H1 (cell line): ENCODE results near the gene CLEC16A. TPM values are rescaled to one million over a fixed set of nuclear protein-coding genes. Genes with fewer than 3 reads are reported as not detected.

Source experiments
- CTCF ChIA-PET: fragments of 300-600 bp; sonication (Branson Sonifier 250); formaldehyde crosslinking; loops from one replicate; lab custom pipeline; 2021; ENCODE audit not compliant: partially characterized antibody; lab: Charles Lee
- POLR2A ChIA-PET: fragments of 300-600 bp; sonication (Branson Sonifier 250); formaldehyde crosslinking; loops from one replicate; lab custom pipeline; 2021; ENCODE audit warnings: inconsistent platforms; ENCODE audit not compliant: partially characterized antibody; lab: Charles Lee
- DNase-seq, 2 experiments: peaks; one replicate each; pipeline versions ENCODE4 v3.0.0 to v3.0.0-alpha.2; 2010 to 2022; ENCODE audit warnings: low spot score in 2 of 2, low read depth in 1 of 2, mixed read lengths in 1 of 2
- FAIRE-seq: peaks from 2 replicates; lab custom pipeline; 2011; peaks lifted over from hg19 to GRCh38; lab: Jason Lieb, UNC
- H2AFZ ChIP-seq: 2 replicates; pipeline ENCODE4 v1.8.1; 2012; ENCODE audit warnings: low read length, inconsistent platforms
- H2AK5ac ChIP-seq: 2 replicates; pipeline ENCODE4 v1.6.1; 2013; ENCODE audit warnings: low read depth, low read length
- H2BK120ac ChIP-seq: replicated peaks from 2 replicates; pipeline ENCODE3; 2013; ENCODE audit warnings: low read depth, low read length, inconsistent platforms
- H2BK12ac ChIP-seq: 2 replicates; pipeline ENCODE4 v1.6.1; 2013; ENCODE audit warnings: low read depth, low read length
- H2BK15ac ChIP-seq: 2 replicates; pipeline ENCODE4 v1.6.1; 2013; ENCODE audit warnings: low read length
- H2BK20ac ChIP-seq: 2 replicates; pipeline ENCODE4 v1.6.1; 2013; ENCODE audit warnings: low read length
- H2BK5ac ChIP-seq: 2 replicates; pipeline ENCODE4 v1.6.1; 2013; ENCODE audit warnings: low read depth, low read length
- H3K14ac ChIP-seq: 2 replicates; pipeline ENCODE4 v1.6.1; 2013; ENCODE audit warnings: inconsistent platforms; ENCODE audit not compliant: insufficient read length
- H3K18ac ChIP-seq: 2 replicates; pipeline ENCODE4 v1.6.1; 2013; ENCODE audit warnings: low read length; ENCODE audit errors: extremely low read depth
- H3K23ac ChIP-seq: 2 replicates; pipeline ENCODE4 v1.6.1; 2013; ENCODE audit warnings: inconsistent platforms; ENCODE audit not compliant: insufficient read length
- H3K23me2 ChIP-seq: 2 replicates; pipeline ENCODE4 v1.6.1; 2013; ENCODE audit warnings: low read depth, low read length
- H3K27ac ChIP-seq: 2 replicates; pipeline ENCODE4 v1.6.1; 2011; ENCODE audit warnings: low read depth, low read length, inconsistent platforms
- H3K27me3 ChIP-seq, 4 experiments: replicated peaks in 1 of 4; 1 replicate in 1 of 4; 2 replicates in 3 of 4; pipeline versions ENCODE4 v1.6.1 to v1.8.1; 2011 to 2013; ENCODE audit warnings: low read length in 3 of 4, mild to moderate bottlenecking in 3 of 4, inconsistent platforms in 2 of 4, mixed read lengths in 2 of 4, moderate library complexity in 1 of 4; ENCODE audit not compliant: control insufficient read depth in 3 of 4, insufficient read depth in 3 of 4; ENCODE audit errors: extremely low read depth in 1 of 4
- H3K36me3 ChIP-seq, 4 experiments: 2 replicates each; pipeline versions ENCODE4 v1.6.1 to v1.8.1; 2011 to 2013; ENCODE audit warnings: mild to moderate bottlenecking in 4 of 4, low read length in 3 of 4, moderate library complexity in 2 of 4, control low read depth in 1 of 4, inconsistent platforms in 1 of 4; ENCODE audit not compliant: insufficient read depth in 4 of 4, control insufficient read depth in 2 of 4
- H3K4ac ChIP-seq: replicated peaks from 2 replicates; pipeline ENCODE3; 2013; ENCODE audit warnings: low read length, low read depth, mixed read lengths, inconsistent platforms; ENCODE audit not compliant: insufficient read length
- H3K4me1 ChIP-seq, 4 experiments: replicated peaks in 1 of 4; 1 replicate in 1 of 4; 2 replicates in 3 of 4; pipeline versions ENCODE4 v1.6.1 to v1.8.1; 2011 to 2013; ENCODE audit warnings: low read length in 3 of 4, inconsistent platforms in 2 of 4, mixed read lengths in 1 of 4; ENCODE audit not compliant: insufficient read depth in 4 of 4, control insufficient read depth in 3 of 4
- H3K4me2 ChIP-seq, 2 experiments: 2 replicates each; pipeline versions ENCODE4 v1.6.1 to v1.8.1; 2011 to 2013; ENCODE audit warnings: low read depth in 2 of 2, low read length in 2 of 2, control low read depth in 1 of 2, inconsistent platforms in 1 of 2, mild to moderate bottlenecking in 1 of 2; ENCODE audit not compliant: insufficient read depth in 1 of 2
- H3K4me3 ChIP-seq, 4 experiments: fragments of 200-600, 300-600 bp in 1 of 4; sonication (generic), shearing (Covaris generic), sonication (Bioruptor Twin) in 1 of 4; 2 replicates each; pipeline versions ENCODE4 v1.5.1 to v1.8.1; 2011 to 2016; ENCODE audit warnings: low read length in 4 of 4, low read depth in 3 of 4, control low read depth in 2 of 4, inconsistent platforms in 2 of 4, mild to moderate bottlenecking in 2 of 4, mixed read lengths in 1 of 4, moderate library complexity in 1 of 4; ENCODE audit not compliant: insufficient read depth in 2 of 4; ENCODE audit errors: extremely low read depth in 1 of 4
- H3K56ac ChIP-seq: replicated peaks from 2 replicates; pipeline ENCODE3; 2013; ENCODE audit warnings: low read depth, mild to moderate bottlenecking, mixed read lengths, low read length, inconsistent platforms; ENCODE audit not compliant: insufficient read length
- H3K79me1 ChIP-seq: 2 replicates; pipeline ENCODE4 v1.6.1; 2013; ENCODE audit warnings: low read depth, low read length, control low read depth
- H3K79me2 ChIP-seq, 2 experiments: 2 replicates each; pipeline versions ENCODE4 v1.6.1 to v1.8.1; 2012 to 2013; ENCODE audit warnings: low read length in 2 of 2, mild to moderate bottlenecking in 2 of 2, inconsistent platforms in 1 of 2; ENCODE audit not compliant: insufficient read depth in 2 of 2, control insufficient read depth in 1 of 2
- H3K9ac ChIP-seq, 4 experiments: replicated peaks in 1 of 4; 1 replicate in 1 of 4; 2 replicates in 3 of 4; pipeline versions ENCODE4 v1.6.1 to v1.8.1; 2011 to 2013; ENCODE audit warnings: low read depth in 3 of 4, low read length in 3 of 4, control low read depth in 2 of 4, mild to moderate bottlenecking in 2 of 4, moderate library complexity in 2 of 4, inconsistent platforms in 1 of 4; ENCODE audit errors: extremely low read depth in 1 of 4
- H3K9me3 ChIP-seq, 2 experiments: 2 replicates each; pipeline versions ENCODE4 v1.6.1 to v1.8.1; 2012 to 2013; ENCODE audit warnings: mild to moderate bottlenecking in 2 of 2, moderate library complexity in 2 of 2, control low read depth in 1 of 2, inconsistent platforms in 1 of 2, low read depth in 1 of 2, low read length in 1 of 2, mixed read lengths in 1 of 2; ENCODE audit not compliant: insufficient read depth in 2 of 2
- H4K20me1 ChIP-seq, 2 experiments: replicated peaks in 1 of 2; 2 replicates each; pipeline versions ENCODE3 to v1.8.1; 2011 to 2013; ENCODE audit warnings: inconsistent platforms in 2 of 2, low read length in 2 of 2, mild to moderate bottlenecking in 1 of 2; ENCODE audit not compliant: insufficient read depth in 2 of 2, control insufficient read depth in 1 of 2
- H4K5ac ChIP-seq: 2 replicates; pipeline ENCODE4 v1.6.1; 2013; ENCODE audit warnings: low read length, low read depth, mixed read lengths, inconsistent platforms; ENCODE audit not compliant: insufficient read length
- H4K8ac ChIP-seq: 2 replicates; pipeline ENCODE4 v1.8.0; 2013; ENCODE audit warnings: mild to moderate bottlenecking, moderate library complexity, low read length, inconsistent platforms; ENCODE audit not compliant: insufficient read depth; ENCODE audit errors: extremely low read depth
- H4K91ac ChIP-seq: replicated peaks from 2 replicates; pipeline ENCODE3; 2013; ENCODE audit warnings: low read length, mixed read lengths, inconsistent platforms; ENCODE audit not compliant: insufficient read length
- BACH1 ChIP-seq: IDR thresholded peaks from 2 replicates; pipeline ENCODE4 v1.6.1; 2012; ENCODE audit warnings: low read length, improper control_type of control experiment
- BCL11A ChIP-seq, 2 experiments: IDR thresholded peaks; one replicate each; pipeline ENCODE4 v1.6.1; 2011; ENCODE audit warnings: low read depth in 2 of 2, low read length in 2 of 2, mild to moderate bottlenecking in 2 of 2
- CEBPB ChIP-seq: IDR thresholded peaks from 2 replicates; pipeline ENCODE4 v1.6.1; 2012; ENCODE audit warnings: low read depth, low read length
- CREB1 ChIP-seq: IDR thresholded peaks from 2 replicates; pipeline ENCODE4 v1.6.1; 2012; ENCODE audit warnings: inconsistent platforms
- GABPA ChIP-seq: IDR thresholded peaks from 2 replicates; pipeline ENCODE4 v1.6.1; 2011; ENCODE audit warnings: mild to moderate bottlenecking, low read length, moderate library complexity, borderline replicate concordance; ENCODE audit not compliant: insufficient read depth
- MAFK ChIP-seq: IDR thresholded peaks from 2 replicates; pipeline ENCODE4 v1.6.1; 2012; ENCODE audit warnings: low read depth, mild to moderate bottlenecking, improper control_type of control experiment, low read length
- NRF1 ChIP-seq: IDR thresholded peaks from 2 replicates; pipeline ENCODE4 v1.6.1; 2011; ENCODE audit warnings: mild to moderate bottlenecking, low read depth, low read length, improper control_type of control experiment
- PHF8 ChIP-seq: fragments of 200-600 bp; sonication (generic); conservative IDR thresholded peaks from 2 replicates; pipeline ENCODE4 v1.7.1; 2012; ENCODE audit warnings: low read depth, mild to moderate bottlenecking, inconsistent platforms, low read length, moderate library complexity
- RFX5 ChIP-seq: IDR thresholded peaks from 2 replicates; pipeline ENCODE4 v1.6.1; 2011; ENCODE audit warnings: low read depth, low read length, improper control_type of control experiment, borderline replicate concordance
- SIN3A ChIP-seq, 2 experiments: IDR thresholded peaks in 1 of 2; conservative IDR thresholded peaks in 1 of 2; 2 replicates each; pipeline ENCODE4 v1.6.1; 2011 to 2012; ENCODE audit warnings: low read length in 2 of 2, improper control_type of control experiment in 1 of 2, low read depth in 1 of 2, mild to moderate bottlenecking in 1 of 2
- SIX5 ChIP-seq: IDR thresholded peaks from 2 replicates; pipeline ENCODE4 v1.6.1; 2011; ENCODE audit warnings: mild to moderate bottlenecking, low read depth, low read length
- WGBS, 2 experiments: shearing (Covaris generic) in 1 of 2; methylation state at CpG; one replicate each; pipeline versions ENCODE4 v1.1.6 to v1.1.7; 2013 to 2015; ENCODE audit warnings: low lambda C conversion rate in 2 of 2, mixed read lengths in 2 of 2, inconsistent platforms in 1 of 2, low coverage in 1 of 2, missing lambda C conversion rate in 1 of 2; ENCODE audit not compliant: insufficient replicate concordance in 2 of 2, insufficient coverage in 1 of 2, insufficient read length in 1 of 2; ENCODE audit errors: extremely low coverage in 1 of 2, missing lambda C conversion rate in 1 of 2; 5-methylcytosine and 5-hydroxymethylcytosine counted together
- polyA plus RNA-seq, 7 experiments: library from polyadenylated mRNA; depleted of rRNA in 3 of 7; stranded (reverse) in 5 of 7; unstranded in 2 of 7; fragments of >200 nt in 5 of 7; fragments of 200-250 nt in 2 of 7; gene quantifications; 1 replicate in 5 of 7; 2 replicates in 1 of 7; 4 replicates in 1 of 7; pipeline versions ENCODE4 v1.2.1 to v1.2.3, GENCODE V29; 2011 to 2013; ENCODE audit warnings: missing spikeins in 2 of 7, mixed read lengths in 2 of 7
- total RNA-seq: library from RNA; stranded (reverse); fragmentation: NEBNext Ultra II Directional; extraction: Animal tissue kit (Norgen Biotek cat#: 25700); gene quantifications from 2 replicates; pipeline ENCODE4 v1.2.1, GENCODE V29; 2021
- TF ChIP-seq, protein P1 (sequence below): IDR thresholded peaks from 2 replicates; pipeline ENCODE4 v1.6.1; 2012; ENCODE audit warnings: inconsistent platforms
- TF ChIP-seq, protein P2 (sequence below): IDR thresholded peaks from 2 replicates; pipeline ENCODE4 v1.6.1; 2012; ENCODE audit warnings: inconsistent platforms

The CLEC16A gene
- total and polyA plus RNA-seq, 2 of the 8 experiments (the other 6 are each of a cell fraction or from before 2014, with no cell fraction given): 7.6 to 19.3 TPM

DNA sequence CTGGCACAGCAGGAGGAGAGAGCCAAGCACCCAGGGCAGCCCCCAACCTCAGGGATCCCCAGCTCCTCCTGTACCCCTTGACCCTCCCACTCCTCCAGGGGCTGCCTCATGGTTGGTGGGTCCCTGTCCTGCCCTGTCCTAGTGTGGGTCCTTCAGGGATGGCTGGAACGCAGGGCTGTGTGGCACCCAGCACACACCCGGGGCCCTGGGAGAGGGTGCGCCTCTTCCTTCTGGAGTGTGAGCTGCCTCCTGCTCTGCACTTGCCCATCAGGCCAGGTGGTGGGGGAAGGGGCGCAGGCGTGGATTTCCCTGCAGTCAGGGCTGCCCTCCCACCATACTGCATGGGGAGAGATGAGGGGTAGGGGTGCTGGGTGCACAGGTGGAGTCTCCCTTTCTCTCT is 269.0 kb downstream of the CLEC16A start:
- H2BK12ac ChIP-seq: peak overlapping the region; percentile 39; the same call in 1 of the 2 replicates
- H3K4me1 ChIP-seq: no peaks in the 10 kb centered on the region
- no peak overlapping the region for H3K23ac ChIP-seq
- peaks cover 2 to 9% of the 10 kb centered on the region in 2 experiments; a peak in 3 of 4 replicates for H3K9me3 ChIP-seq
- no peak overlapping the region for H3K56ac ChIP-seq
- 0 out of 2 replicates have a peak overlapping the region, but pooled peaks have one; percentile 35 for H2BK5ac ChIP-seq
- H3K36me3 ChIP-seq: no peaks in the 10 kb centered on the region
- peak overlapping the region; percentile 18; the same call in 1 of the 2 replicates for H4K8ac ChIP-seq
- 92% methylated on average over 5 of the region's 5 CpGs; no CpG with 5 or more reads in 1 of the 2 experiments for WGBS, 2 experiments
- no peaks in the 10 kb centered on the region for H3K79me2 ChIP-seq
- no peak overlapping the region for H2AK5ac ChIP-seq
- H3K23me2 ChIP-seq: no peaks in the 10 kb centered on the region
- H3K27ac ChIP-seq: no peak overlapping the region
- ChIA-PET CTCF (interaction anchor here (0.8 to 2.1 kb wide), 4 partner anchors 20 to 100 kb away, joined by 3 to 5 read pairs (median 4); no protein-coding TSS in a partner anchor), POLR2A (interaction anchor here (0.6 kb wide), 1 partner anchor 224 kb away, joined by 4 read pairs; no protein-coding TSS in a partner anchor)
- FAIRE-seq (no peak), DNase-seq (no peak)
- no peak overlapping the region for H4K91ac ChIP-seq
- no peak overlapping the region for H2BK120ac ChIP-seq
- no peak overlapping the region for H3K4ac ChIP-seq
- no peak overlapping the region for H3K9ac ChIP-seq
- no peaks in the 10 kb centered on the region for H4K20me1 ChIP-seq
- no peaks in the 10 kb centered on the region for H3K79me1 ChIP-seq
- H4K5ac ChIP-seq: no peak overlapping the region
- no peak overlapping the region for H3K4me3 ChIP-seq
- H3K14ac ChIP-seq: no peak overlapping the region
- no peak overlapping the region for H3K4me2 ChIP-seq
- H3K18ac ChIP-seq: no peak overlapping the region; the same call in 1 of the 2 replicates
- 0 out of 2 replicates have a peak overlapping the region, but pooled peaks have one; percentile 32 for H2BK20ac ChIP-seq
- no peaks in the 10 kb centered on the region for H3K27me3 ChIP-seq
- no peak overlapping the region for H2AFZ ChIP-seq
- H2BK15ac ChIP-seq: no peak overlapping the region; the same call in 1 of the 2 replicates
- no peak for TF ChIP-seq NRF1
- no peak for TF ChIP-seq RFX5
- no peak for TF ChIP-seq CREB1
- no peak for TF ChIP-seq BACH1
- TF ChIP-seq SIX5: no peak
- TF ChIP-seq MAFK: no peak
- TF ChIP-seq, protein P1, sequence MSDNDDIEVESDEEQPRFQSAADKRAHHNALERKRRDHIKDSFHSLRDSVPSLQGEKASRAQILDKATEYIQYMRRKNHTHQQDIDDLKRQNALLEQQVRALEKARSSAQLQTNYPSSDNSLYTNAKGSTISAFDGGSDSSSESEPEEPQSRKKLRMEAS: no peak
- no peak for TF ChIP-seq SIN3A (conservative IDR thresholded peaks at IDR 0.05 in 1 of 2, IDR thresholded peaks at IDR 0.05 in 1 of 2; ENCODE audit: low read depth in 1 of 2, low read length in 2 of 2)
- TF ChIP-seq GABPA: no peak
- no peak for TF ChIP-seq BCL11A (IDR thresholded peaks at IDR 0.05; ENCODE audit: low read depth in 2 of 2, low read length in 2 of 2)
- TF ChIP-seq, protein P2, sequence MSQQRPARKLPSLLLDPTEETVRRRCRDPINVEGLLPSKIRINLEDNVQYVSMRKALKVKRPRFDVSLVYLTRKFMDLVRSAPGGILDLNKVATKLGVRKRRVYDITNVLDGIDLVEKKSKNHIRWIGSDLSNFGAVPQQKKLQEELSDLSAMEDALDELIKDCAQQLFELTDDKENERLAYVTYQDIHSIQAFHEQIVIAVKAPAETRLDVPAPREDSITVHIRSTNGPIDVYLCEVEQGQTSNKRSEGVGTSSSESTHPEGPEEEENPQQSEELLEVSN: no peak
- no peak for TF ChIP-seq CEBPB
- no peak for TF ChIP-seq PHF8
